ENCODE results near the gene PCDHGA1.

DNA sequence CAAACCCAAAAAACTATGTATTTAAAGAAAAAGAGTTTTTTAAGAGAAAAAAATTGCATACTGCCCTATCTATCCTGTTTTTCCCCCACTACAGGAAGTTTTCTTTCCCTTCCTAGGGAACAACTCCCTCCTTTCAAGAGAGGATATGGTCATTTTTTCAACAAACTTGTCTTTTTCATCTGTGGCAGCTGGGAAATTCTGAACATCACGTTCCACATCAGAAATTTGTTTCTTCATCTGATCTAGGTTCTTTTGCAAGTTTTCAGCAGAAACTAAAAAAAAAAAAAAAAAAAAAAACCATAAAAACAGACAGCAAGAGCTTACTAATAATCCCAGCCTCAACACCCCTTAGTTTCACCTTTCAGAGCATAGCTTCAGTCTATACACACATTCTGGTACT, 197.1 kb downstream of the PCDHGA1 start:
- TF ChIP-seq, protein P1, sequence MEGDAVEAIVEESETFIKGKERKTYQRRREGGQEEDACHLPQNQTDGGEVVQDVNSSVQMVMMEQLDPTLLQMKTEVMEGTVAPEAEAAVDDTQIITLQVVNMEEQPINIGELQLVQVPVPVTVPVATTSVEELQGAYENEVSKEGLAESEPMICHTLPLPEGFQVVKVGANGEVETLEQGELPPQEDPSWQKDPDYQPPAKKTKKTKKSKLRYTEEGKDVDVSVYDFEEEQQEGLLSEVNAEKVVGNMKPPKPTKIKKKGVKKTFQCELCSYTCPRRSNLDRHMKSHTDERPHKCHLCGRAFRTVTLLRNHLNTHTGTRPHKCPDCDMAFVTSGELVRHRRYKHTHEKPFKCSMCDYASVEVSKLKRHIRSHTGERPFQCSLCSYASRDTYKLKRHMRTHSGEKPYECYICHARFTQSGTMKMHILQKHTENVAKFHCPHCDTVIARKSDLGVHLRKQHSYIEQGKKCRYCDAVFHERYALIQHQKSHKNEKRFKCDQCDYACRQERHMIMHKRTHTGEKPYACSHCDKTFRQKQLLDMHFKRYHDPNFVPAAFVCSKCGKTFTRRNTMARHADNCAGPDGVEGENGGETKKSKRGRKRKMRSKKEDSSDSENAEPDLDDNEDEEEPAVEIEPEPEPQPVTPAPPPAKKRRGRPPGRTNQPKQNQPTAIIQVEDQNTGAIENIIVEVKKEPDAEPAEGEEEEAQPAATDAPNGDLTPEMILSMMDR (IDR thresholded peaks at IDR 0.05; ENCODE audit: low read length) = no peak
- no peak for TF ChIP-seq EZH2 (optimal IDR thresholded peaks at IDR 0.05; ENCODE audit: low read depth, low read length)
- no peak for TF ChIP-seq EZH2phosphoT487 (IDR thresholded peaks at IDR 0.05; ENCODE audit: low read length)
